Measurements from ENCODE around the gene OR5H6. TPM values are rescaled to one million over a fixed set of nuclear protein-coding genes. Genes with fewer than 3 reads are reported as not detected.

The OR5H6 gene
- total RNA-seq, 1 experiment from 2014 or later, result not detected

GRCh38 chr3:98269846-98270245 lies 5.8 kb downstream of the OR5H6 start:
- H3K27me3 Mint-ChIP-seq (ENCODE audit: low read depth), result no peaks in the 10 kb centered on the region
- CTCF ChIA-PET, result no interaction called here
- no peak for ATAC-seq

More at GRCh38 chr3:98269846-98270245, 5.8 kb downstream of the OR5H6 start:
- no peak for DNase-seq (ENCODE audit: low spot score)
- H3K27ac Mint-ChIP-seq, result no peak overlapping the region
- H3K9me3 Mint-ChIP-seq, result peaks cover 47% of the 10 kb centered on the region
- peaks cover 38% of the 10 kb centered on the region for H3K36me3 Mint-ChIP-seq
- no peak for TF ChIP-seq ZNF416 (CRISPR knock-in tag; IDR thresholded peaks at IDR 0.05)
- TF ChIP-seq, protein P1, sequence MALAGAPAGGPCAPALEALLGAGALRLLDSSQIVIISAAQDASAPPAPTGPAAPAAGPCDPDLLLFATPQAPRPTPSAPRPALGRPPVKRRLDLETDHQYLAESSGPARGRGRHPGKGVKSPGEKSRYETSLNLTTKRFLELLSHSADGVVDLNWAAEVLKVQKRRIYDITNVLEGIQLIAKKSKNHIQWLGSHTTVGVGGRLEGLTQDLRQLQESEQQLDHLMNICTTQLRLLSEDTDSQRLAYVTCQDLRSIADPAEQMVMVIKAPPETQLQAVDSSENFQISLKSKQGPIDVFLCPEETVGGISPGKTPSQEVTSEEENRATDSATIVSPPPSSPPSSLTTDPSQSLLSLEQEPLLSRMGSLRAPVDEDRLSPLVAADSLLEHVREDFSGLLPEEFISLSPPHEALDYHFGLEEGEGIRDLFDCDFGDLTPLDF (CRISPR knock-in tag; IDR thresholded peaks at IDR 0.05), result no peak
- TF ChIP-seq ETV6 (CRISPR knock-in tag; IDR thresholded peaks at IDR 0.05), result no peak
- TF ChIP-seq E2F4 (CRISPR knock-in tag; IDR thresholded peaks at IDR 0.05; ENCODE audit: borderline replicate concordance, low read depth), result no peak
- TF ChIP-seq, protein P2, sequence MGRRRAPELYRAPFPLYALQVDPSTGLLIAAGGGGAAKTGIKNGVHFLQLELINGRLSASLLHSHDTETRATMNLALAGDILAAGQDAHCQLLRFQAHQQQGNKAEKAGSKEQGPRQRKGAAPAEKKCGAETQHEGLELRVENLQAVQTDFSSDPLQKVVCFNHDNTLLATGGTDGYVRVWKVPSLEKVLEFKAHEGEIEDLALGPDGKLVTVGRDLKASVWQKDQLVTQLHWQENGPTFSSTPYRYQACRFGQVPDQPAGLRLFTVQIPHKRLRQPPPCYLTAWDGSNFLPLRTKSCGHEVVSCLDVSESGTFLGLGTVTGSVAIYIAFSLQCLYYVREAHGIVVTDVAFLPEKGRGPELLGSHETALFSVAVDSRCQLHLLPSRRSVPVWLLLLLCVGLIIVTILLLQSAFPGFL (CRISPR knock-in tag; IDR thresholded peaks at IDR 0.05; ENCODE audit: borderline replicate concordance), result no peak
- no peak for TF ChIP-seq STAT6 (CRISPR knock-in tag; conservative IDR thresholded peaks at IDR 0.05; ENCODE audit: low read depth)
- TF ChIP-seq, protein P3, sequence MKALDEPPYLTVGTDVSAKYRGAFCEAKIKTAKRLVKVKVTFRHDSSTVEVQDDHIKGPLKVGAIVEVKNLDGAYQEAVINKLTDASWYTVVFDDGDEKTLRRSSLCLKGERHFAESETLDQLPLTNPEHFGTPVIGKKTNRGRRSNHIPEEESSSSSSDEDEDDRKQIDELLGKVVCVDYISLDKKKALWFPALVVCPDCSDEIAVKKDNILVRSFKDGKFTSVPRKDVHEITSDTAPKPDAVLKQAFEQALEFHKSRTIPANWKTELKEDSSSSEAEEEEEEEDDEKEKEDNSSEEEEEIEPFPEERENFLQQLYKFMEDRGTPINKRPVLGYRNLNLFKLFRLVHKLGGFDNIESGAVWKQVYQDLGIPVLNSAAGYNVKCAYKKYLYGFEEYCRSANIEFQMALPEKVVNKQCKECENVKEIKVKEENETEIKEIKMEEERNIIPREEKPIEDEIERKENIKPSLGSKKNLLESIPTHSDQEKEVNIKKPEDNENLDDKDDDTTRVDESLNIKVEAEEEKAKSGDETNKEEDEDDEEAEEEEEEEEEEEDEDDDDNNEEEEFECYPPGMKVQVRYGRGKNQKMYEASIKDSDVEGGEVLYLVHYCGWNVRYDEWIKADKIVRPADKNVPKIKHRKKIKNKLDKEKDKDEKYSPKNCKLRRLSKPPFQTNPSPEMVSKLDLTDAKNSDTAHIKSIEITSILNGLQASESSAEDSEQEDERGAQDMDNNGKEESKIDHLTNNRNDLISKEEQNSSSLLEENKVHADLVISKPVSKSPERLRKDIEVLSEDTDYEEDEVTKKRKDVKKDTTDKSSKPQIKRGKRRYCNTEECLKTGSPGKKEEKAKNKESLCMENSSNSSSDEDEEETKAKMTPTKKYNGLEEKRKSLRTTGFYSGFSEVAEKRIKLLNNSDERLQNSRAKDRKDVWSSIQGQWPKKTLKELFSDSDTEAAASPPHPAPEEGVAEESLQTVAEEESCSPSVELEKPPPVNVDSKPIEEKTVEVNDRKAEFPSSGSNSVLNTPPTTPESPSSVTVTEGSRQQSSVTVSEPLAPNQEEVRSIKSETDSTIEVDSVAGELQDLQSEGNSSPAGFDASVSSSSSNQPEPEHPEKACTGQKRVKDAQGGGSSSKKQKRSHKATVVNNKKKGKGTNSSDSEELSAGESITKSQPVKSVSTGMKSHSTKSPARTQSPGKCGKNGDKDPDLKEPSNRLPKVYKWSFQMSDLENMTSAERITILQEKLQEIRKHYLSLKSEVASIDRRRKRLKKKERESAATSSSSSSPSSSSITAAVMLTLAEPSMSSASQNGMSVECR (CRISPR knock-in tag; IDR thresholded peaks at IDR 0.05; ENCODE audit: borderline replicate concordance), result no peak
- no peak for TF ChIP-seq HMGA2 (CRISPR knock-in tag; IDR thresholded peaks at IDR 0.05)
- TF ChIP-seq, protein P4, sequence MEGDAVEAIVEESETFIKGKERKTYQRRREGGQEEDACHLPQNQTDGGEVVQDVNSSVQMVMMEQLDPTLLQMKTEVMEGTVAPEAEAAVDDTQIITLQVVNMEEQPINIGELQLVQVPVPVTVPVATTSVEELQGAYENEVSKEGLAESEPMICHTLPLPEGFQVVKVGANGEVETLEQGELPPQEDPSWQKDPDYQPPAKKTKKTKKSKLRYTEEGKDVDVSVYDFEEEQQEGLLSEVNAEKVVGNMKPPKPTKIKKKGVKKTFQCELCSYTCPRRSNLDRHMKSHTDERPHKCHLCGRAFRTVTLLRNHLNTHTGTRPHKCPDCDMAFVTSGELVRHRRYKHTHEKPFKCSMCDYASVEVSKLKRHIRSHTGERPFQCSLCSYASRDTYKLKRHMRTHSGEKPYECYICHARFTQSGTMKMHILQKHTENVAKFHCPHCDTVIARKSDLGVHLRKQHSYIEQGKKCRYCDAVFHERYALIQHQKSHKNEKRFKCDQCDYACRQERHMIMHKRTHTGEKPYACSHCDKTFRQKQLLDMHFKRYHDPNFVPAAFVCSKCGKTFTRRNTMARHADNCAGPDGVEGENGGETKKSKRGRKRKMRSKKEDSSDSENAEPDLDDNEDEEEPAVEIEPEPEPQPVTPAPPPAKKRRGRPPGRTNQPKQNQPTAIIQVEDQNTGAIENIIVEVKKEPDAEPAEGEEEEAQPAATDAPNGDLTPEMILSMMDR (IDR thresholded peaks at IDR 0.05), result no peak
- TF ChIP-seq TEAD1 (CRISPR knock-in tag; IDR thresholded peaks at IDR 0.05), result no peak
- TF ChIP-seq, protein P5, sequence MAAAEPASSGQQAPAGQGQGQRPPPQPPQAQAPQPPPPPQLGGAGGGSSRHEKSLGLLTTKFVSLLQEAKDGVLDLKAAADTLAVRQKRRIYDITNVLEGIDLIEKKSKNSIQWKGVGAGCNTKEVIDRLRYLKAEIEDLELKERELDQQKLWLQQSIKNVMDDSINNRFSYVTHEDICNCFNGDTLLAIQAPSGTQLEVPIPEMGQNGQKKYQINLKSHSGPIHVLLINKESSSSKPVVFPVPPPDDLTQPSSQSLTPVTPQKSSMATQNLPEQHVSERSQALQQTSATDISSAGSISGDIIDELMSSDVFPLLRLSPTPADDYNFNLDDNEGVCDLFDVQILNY (CRISPR knock-in tag; IDR thresholded peaks at IDR 0.05), result no peak
- no peak for TF ChIP-seq SMAD3 (CRISPR knock-in tag; IDR thresholded peaks at IDR 0.05; ENCODE audit: borderline replicate concordance)
- TF ChIP-seq ATF1 (CRISPR knock-in tag; IDR thresholded peaks at IDR 0.05), result no peak
- TF ChIP-seq ZNF671 (CRISPR knock-in tag; IDR thresholded peaks at IDR 0.05), result no peak
- TF ChIP-seq, protein P6, sequence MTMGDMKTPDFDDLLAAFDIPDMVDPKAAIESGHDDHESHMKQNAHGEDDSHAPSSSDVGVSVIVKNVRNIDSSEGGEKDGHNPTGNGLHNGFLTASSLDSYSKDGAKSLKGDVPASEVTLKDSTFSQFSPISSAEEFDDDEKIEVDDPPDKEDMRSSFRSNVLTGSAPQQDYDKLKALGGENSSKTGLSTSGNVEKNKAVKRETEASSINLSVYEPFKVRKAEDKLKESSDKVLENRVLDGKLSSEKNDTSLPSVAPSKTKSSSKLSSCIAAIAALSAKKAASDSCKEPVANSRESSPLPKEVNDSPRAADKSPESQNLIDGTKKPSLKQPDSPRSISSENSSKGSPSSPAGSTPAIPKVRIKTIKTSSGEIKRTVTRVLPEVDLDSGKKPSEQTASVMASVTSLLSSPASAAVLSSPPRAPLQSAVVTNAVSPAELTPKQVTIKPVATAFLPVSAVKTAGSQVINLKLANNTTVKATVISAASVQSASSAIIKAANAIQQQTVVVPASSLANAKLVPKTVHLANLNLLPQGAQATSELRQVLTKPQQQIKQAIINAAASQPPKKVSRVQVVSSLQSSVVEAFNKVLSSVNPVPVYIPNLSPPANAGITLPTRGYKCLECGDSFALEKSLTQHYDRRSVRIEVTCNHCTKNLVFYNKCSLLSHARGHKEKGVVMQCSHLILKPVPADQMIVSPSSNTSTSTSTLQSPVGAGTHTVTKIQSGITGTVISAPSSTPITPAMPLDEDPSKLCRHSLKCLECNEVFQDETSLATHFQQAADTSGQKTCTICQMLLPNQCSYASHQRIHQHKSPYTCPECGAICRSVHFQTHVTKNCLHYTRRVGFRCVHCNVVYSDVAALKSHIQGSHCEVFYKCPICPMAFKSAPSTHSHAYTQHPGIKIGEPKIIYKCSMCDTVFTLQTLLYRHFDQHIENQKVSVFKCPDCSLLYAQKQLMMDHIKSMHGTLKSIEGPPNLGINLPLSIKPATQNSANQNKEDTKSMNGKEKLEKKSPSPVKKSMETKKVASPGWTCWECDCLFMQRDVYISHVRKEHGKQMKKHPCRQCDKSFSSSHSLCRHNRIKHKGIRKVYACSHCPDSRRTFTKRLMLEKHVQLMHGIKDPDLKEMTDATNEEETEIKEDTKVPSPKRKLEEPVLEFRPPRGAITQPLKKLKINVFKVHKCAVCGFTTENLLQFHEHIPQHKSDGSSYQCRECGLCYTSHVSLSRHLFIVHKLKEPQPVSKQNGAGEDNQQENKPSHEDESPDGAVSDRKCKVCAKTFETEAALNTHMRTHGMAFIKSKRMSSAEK (CRISPR knock-in tag; IDR thresholded peaks at IDR 0.05; ENCODE audit: borderline replicate concordance), result no peak
- TF ChIP-seq ATF2 (CRISPR knock-in tag; IDR thresholded peaks at IDR 0.05; ENCODE audit: borderline replicate concordance, low read depth), result no peak
- H3K4me1 Mint-ChIP-seq, result peaks cover 3% of the 10 kb centered on the region
- POLR2A ChIA-PET, result no interaction called here
- no peak overlapping the region for H3K4me3 Mint-ChIP-seq
